Measurements from ENCODE around the gene HMCN2. TPM values are rescaled to one million over a fixed set of nuclear protein-coding genes. Genes with fewer than 3 reads are reported as not detected.

HMCN2 gene
- polyA plus RNA-seq, 3 donors from 2014 or later = not detected

DNA sequence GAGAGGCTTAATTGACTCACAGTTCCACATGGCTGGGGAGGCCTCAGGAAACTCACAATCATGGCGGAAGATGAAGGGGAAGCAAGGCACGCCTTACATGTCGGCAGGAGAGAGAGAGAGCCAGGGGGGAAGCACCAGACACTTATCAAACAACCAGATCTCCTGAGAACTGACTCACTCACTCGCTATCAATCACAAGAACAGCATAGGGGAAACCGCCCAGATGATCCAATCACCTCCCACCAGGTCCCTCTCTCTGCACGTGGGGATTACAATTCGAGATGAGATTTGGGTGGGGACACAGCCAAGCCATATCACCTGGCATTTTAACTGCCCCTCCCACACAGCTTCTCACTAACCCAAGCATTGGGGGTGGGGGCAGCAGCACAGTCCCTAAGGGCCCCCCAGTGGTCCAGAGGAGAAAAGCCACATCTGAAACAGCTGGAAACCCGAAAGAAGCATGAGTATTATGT, 103.1 kb downstream of the HMCN2 start:
- Mint-ChIP-seq H3K9me3 (no peaks in the 10 kb centered on the region), H3K27ac (no peak overlapping the region), H3K4me3 (no peak overlapping the region), H3K4me1 (no peaks in the 10 kb centered on the region), H3K27me3 (ENCODE audit: low read depth in 3 of 3) (peaks cover 0 to 3% (median 0%) of the 10 kb centered on the region in 3 donors), H3K36me3 (no peaks in the 10 kb centered on the region)
- no peak for DNase-seq

DNA sequence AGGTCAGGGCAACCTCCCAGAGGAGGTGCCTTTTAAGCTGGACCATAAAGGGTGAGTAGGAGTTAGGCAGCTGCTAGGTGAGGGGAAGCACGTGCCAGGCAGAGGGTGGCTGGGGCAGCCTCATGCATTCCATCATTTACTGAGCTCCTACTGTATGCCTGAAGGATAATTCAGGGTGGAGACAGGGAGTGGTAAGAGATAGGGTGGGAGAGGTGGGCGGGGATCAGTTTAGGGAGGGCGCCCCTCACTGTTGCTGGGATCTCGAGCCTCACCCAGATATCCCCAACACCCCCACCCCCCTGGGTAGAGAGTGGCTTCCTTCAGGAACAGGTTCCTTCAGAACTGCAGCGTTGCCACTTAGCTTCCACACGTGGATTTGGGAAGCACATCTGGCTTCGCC, 104.7 kb downstream of the HMCN2 start:
- DNase-seq = no peak
- Mint-ChIP-seq H3K4me1 (no peaks in the 10 kb centered on the region), H3K4me3 (no peak overlapping the region), H3K36me3 (no peaks in the 10 kb centered on the region), H3K9me3 (no peaks in the 10 kb centered on the region), H3K27me3 (ENCODE audit: low read depth in 3 of 3) (peaks cover 0 to 1% (median 1%) of the 10 kb centered on the region in 3 donors), H3K27ac (no peak overlapping the region)

DNA sequence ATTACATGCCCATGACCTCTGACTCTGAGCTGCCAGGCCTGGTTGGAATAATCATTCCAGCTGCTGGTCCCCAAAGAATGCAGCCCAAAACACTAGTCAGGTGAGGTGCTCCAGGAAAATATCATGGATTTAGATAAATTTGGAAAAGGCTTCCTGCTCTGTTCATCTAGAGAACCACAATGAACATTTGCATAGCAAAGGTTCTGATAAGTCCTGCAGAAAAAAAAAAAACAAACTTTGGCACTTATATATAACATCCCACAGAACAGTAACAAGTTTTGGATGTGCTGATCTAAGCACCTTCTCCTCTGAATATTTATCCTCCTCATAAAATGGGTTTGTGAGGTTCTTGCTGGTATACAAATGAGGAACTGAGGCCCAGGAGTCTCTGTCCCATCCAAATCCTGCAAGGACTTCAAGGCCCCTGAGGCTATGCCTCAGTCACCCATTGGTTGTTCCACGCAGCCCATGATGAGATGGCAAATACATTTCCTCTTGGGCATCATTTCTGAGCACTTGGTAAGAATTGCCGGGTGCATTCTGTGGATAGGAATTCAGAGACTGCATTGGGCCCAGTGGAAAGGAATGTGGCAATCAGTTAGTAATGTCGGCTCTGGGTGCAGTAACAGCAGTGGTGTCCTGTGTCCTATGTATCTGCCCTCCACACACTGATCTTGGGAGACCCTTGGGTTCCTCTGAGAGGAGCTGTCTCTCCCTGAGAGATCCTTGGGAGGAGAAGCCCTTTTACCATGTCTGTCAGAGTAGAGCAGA, 105.8 kb downstream of the HMCN2 start:
- Mint-ChIP-seq H3K27ac (no peak overlapping the region), H3K36me3 (no peaks in the 10 kb centered on the region), H3K4me1 (no peaks in the 10 kb centered on the region)

DNA sequence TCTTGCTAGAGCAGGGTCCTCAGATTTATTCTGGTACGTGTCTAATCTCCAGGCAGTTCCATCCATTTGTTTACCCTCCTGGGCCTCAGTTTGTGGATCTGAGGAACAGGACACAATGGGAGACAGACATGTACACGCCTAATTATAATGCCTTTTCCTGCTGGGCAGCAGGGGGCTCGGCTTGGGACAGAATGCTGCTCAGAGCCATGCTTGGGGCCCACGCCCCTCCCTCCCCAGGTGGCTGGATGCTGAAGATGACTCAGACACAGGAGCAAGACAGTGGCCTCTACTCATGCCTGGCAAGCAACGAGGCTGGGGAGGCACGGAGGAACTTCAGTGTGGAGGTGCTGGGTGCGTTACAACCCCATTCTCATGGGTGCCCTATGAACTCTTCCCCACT, 106.5 kb downstream of the HMCN2 start:
- no peak overlapping the region for H3K27ac Mint-ChIP-seq
- no peak for DNase-seq
- peaks cover 0 to 1% (median 0%) of the 10 kb centered on the region in 3 donors for H3K27me3 Mint-ChIP-seq (ENCODE audit: low read depth in 3 of 3)
- H3K36me3 Mint-ChIP-seq = no peaks in the 10 kb centered on the region
- no peaks in the 10 kb centered on the region for H3K9me3 Mint-ChIP-seq
- H3K4me1 Mint-ChIP-seq = no peaks in the 10 kb centered on the region
- H3K4me3 Mint-ChIP-seq = no peak overlapping the region

More for the DNA sequence above, 105.8 kb downstream of the HMCN2 start:
- DNase-seq = no peak
- Mint-ChIP-seq H3K4me3 (no peak overlapping the region), H3K27me3 (ENCODE audit: low read depth in 3 of 3) (peaks cover 0 to 1% (median 0%) of the 10 kb centered on the region in 3 donors), H3K9me3 (no peaks in the 10 kb centered on the region)

DNA sequence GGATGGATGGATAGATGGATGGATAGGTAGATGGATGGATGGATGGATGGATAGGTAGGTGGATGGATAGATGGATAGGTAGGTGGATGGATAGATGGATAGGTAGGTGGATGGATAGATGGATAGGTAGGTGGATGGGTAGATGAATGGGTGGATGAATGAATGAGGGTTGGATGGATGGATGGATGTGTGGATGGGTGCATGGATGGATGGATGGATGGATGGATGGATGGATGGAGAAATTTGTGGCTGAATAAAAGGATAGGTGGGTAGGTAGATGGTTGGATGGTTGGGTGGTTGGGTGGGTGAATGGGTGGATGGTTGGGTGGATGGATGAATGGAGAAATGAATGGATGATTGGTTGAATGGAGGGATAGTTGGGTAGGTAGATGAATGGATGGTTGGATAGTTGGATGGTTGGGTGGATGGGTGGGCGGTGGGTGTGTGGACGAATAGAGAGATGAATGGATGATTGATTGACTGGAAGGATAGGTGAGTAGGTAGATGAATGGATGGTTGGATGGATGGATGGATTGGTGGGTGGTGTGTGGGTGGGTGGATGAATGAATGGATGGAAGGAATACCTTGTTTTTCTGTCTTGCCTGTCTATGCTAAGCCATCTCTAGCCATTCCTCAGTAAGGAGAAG, 108.2 kb downstream of the HMCN2 start:
- no peaks in the 10 kb centered on the region for H3K36me3 Mint-ChIP-seq
- no peaks in the 10 kb centered on the region for H3K4me1 Mint-ChIP-seq
- H3K9me3 Mint-ChIP-seq = no peaks in the 10 kb centered on the region
- H3K27me3 Mint-ChIP-seq (ENCODE audit: low read depth in 3 of 3) = peaks cover 1 to 2% (median 2%) of the 10 kb centered on the region in 3 donors
- no peak for DNase-seq
- no peak overlapping the region for H3K27ac Mint-ChIP-seq
- H3K4me3 Mint-ChIP-seq = no peak overlapping the region

DNA sequence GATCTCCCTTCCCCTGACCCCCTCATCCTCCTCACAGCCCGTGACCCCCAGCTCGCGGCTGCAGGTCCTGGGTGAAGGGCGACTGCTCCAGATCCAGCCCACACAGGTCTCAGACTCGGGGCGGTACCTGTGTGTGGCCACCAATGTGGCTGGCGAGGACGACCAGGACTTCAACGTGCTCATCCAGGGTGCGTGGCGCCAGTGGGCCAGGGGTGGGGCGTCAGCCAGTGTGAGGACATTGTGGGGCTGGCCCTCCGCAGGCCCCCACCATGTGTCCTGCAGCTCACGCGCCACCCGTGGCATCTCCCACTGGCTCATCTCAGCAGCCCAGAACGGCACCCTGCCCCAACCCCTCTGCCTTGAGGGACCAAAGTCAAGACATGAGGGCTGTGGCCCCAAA, 112.1 kb downstream of the HMCN2 start:
- Mint-ChIP-seq H3K36me3 (no peaks in the 10 kb centered on the region), H3K27me3 (ENCODE audit: low read depth in 3 of 3) (peaks cover 1 to 7% (median 2%) of the 10 kb centered on the region in 3 donors), H3K4me3 (no peak overlapping the region), H3K27ac (no peak overlapping the region), H3K9me3 (no peaks in the 10 kb centered on the region), H3K4me1 (no peaks in the 10 kb centered on the region)
- no peak for DNase-seq

DNA sequence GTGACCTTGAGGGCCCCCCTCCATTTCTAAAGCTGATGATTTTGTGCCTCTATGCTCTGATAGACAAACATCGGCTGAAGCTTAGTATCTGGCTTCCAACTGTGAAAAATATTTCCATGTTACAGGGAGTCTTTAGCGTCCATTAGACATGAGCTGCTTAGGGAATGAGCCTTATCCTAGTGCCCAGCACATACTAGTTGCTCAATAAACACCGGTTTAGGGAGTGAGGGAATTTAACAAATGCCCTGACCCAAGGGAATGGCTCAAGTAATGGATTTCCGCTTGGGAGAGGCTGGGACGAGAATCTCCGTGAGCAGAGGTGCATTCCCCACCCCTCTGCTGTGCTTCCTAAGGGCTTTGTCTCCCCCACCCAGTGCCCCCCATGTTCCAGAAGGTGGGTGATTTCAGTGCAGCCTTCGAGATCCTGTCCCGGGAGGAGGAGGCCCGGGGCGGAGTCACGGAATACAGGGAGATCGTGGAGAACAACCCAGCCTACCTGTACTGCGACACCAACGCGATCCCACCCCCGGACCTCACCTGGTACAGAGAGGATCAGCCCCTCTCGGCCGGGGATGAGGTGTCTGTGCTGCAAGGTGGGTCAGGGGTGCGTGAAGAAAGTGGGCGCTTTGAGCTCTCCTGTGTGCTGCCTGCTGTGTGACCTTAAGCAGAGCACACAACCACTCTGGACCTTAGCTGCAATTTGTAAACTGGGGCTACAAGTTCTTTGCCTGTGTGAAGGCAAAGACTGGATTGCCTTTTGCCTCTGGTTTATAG, 113.5 kb downstream of the HMCN2 start:
- Mint-ChIP-seq H3K9me3 (no peaks in the 10 kb centered on the region), H3K27ac (no peak overlapping the region), H3K36me3 (no peaks in the 10 kb centered on the region), H3K4me3 (no peak overlapping the region), H3K4me1 (no peaks in the 10 kb centered on the region), H3K27me3 (ENCODE audit: low read depth in 3 of 3) (peaks cover 1 to 7% (median 2%) of the 10 kb centered on the region in 3 donors)
- no peak for DNase-seq

DNA sequence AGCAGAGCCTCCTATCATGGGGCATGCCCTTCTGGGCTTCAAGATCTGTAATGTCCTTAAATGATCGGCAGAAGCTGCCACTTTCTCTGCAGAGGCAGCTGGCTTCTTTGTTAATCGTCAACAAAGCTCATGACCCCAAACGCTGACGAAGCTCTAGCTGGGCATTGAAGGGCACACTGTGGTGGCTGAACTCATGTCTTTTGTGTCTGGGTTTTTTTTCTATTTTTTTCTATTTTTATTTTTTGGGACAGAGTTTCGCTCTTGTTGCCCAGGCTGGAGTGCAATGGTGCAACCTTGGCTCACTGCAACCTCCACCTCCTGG, 114.0 kb downstream of the HMCN2 start:
- no peak overlapping the region for H3K27ac Mint-ChIP-seq
- H3K4me3 Mint-ChIP-seq = no peak overlapping the region
- H3K9me3 Mint-ChIP-seq = no peaks in the 10 kb centered on the region
- H3K36me3 Mint-ChIP-seq = no peaks in the 10 kb centered on the region
- H3K4me1 Mint-ChIP-seq = no peaks in the 10 kb centered on the region
- DNase-seq = no peak
- peaks cover 0 to 7% (median 2%) of the 10 kb centered on the region in 3 donors for H3K27me3 Mint-ChIP-seq (ENCODE audit: low read depth in 3 of 3)

DNA sequence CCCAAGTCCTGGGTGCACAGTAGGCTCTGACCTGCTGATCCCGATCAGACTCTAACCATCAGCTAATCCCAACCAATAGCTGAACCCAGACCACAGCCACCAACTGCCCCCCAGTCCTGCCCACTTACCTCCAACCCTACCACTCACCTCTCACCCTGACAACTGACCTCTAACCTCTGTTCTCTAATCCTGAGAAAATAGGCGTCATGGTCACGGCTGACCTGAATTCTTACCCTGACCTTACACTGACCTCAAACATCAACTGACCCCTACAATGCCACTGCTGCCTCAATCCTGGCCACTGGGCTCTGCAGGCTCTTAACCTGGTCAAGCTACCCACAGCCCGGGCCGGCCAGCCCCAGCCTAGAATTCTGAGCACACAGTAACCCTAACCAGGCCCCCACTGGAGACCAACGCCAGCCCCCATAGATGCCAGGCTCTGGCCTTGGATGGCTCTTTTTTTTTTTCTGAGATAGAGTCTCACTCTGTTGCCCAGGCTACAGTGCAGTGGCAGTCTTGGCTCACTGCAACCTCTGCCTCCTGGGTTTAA, 115.4 kb downstream of the HMCN2 start:
- DNase-seq = no peak
- Mint-ChIP-seq H3K36me3 (no peaks in the 10 kb centered on the region), H3K27ac (no peak overlapping the region), H3K27me3 (ENCODE audit: low read depth in 3 of 3) (peaks cover 0 to 7% (median 3%) of the 10 kb centered on the region in 3 donors), H3K9me3 (no peaks in the 10 kb centered on the region), H3K4me1 (no peaks in the 10 kb centered on the region), H3K4me3 (no peak overlapping the region)

DNA sequence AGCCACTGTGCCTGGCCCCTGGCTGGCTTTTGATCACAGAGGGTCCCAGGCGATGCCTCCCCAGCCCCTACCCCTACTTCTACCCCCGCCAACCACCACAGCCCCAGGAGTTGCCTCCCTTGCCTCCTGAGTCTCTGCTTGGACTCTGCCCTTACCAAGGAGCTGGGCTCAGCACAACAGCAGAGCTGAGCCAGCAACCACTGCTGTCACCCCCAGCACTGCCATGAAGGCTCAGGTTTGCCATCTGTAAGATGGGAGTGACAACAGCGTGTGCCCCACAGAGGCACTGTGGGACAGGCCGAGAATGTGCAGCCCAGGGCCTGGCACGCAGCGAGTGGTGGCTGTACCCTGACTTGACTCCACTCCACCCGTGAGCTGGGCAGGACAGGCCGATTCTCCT, 116.1 kb downstream of the HMCN2 start:
- H3K4me1 Mint-ChIP-seq = no peaks in the 10 kb centered on the region
- H3K36me3 Mint-ChIP-seq = no peaks in the 10 kb centered on the region
- H3K4me3 Mint-ChIP-seq = no peak overlapping the region
- no peaks in the 10 kb centered on the region for H3K9me3 Mint-ChIP-seq
- no peak for DNase-seq
- peaks cover 0 to 7% (median 3%) of the 10 kb centered on the region in 3 donors for H3K27me3 Mint-ChIP-seq (ENCODE audit: low read depth in 3 of 3)
- H3K27ac Mint-ChIP-seq = no peak overlapping the region

DNA sequence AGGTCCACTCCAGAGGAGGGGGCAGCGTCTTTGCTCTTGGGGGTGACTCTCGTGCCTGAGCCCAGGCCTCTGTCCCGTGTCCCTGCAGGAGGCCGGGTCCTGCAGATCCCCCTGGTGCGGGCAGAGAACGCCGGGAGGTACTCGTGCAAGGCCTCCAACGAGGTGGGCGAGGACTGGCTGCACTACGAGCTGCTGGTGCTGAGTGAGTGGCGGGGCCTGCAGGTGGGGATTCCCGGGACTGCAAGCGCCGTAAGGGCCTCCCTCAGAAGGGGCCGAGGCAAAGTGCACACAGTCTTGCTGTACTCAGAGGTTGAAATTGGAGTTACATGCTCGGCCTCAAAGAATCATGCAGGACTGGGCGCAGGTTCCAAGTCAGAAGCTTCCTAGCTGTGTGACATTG, 116.5 kb downstream of the HMCN2 start:
- Mint-ChIP-seq H3K27me3 (ENCODE audit: low read depth in 3 of 3) (peaks cover 0 to 7% (median 3%) of the 10 kb centered on the region in 3 donors), H3K36me3 (no peaks in the 10 kb centered on the region), H3K27ac (no peak overlapping the region), H3K9me3 (no peaks in the 10 kb centered on the region), H3K4me3 (no peak overlapping the region), H3K4me1 (no peaks in the 10 kb centered on the region)
- DNase-seq = no peak

DNA sequence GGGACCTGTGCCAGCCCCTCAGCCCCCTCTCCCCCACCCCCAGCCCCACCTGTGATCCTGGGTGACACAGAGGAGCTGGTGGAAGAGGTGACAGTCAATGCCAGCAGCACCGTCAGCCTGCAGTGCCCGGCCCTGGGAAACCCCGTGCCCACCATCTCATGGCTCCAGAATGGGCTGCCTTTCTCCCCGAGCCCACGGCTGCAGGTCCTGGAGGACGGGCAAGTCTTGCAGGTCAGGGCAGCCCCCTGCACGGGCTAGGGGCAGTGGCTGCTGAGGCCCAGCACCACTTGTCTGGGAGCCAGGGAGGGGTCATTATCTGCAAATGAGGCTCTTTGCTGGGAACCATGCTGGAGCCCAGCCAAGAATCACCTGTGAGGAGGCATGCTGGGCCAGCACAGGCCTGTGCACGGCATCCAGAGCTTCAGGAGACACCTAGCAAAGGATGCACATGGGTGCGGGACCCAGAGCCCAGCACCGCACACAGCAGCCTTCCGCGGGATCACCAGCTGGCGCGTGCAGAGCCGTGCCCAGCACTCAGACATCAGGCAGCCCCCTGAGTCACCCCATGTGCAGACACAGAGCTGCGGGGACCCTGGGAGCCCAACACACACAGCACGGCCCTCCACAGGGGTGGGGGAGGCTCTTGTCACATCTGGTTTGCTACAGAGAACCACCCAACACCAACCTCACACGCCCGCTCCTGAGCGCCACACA, 117.2 kb downstream of the HMCN2 start:
- H3K36me3 Mint-ChIP-seq = no peaks in the 10 kb centered on the region
- H3K4me1 Mint-ChIP-seq = no peaks in the 10 kb centered on the region
- H3K27ac Mint-ChIP-seq = no peak overlapping the region
- H3K9me3 Mint-ChIP-seq = no peaks in the 10 kb centered on the region
- peaks cover 0 to 7% (median 3%) of the 10 kb centered on the region in 3 donors for H3K27me3 Mint-ChIP-seq (ENCODE audit: low read depth in 3 of 3)
- no peak for DNase-seq
- no peak overlapping the region for H3K4me3 Mint-ChIP-seq

DNA sequence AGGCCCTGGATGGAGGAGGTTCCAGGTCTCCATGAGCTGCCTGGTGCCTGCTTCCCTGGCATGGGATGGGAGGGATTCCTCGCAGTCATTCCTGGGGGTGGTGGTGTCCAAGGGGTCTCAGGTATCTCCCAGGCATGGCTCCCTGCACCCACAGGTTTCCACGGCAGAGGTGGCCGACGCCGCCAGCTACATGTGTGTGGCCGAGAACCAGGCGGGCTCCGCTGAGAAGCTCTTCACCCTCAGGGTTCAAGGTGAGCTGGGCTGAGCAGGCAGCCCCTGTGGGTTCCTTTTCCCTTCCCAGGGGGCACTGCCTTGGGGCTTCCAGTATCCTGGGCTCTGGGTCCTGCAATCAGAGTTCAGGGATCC, 117.8 kb downstream of the HMCN2 start:
- Mint-ChIP-seq H3K4me1 (no peaks in the 10 kb centered on the region), H3K36me3 (no peaks in the 10 kb centered on the region), H3K4me3 (no peak overlapping the region), H3K27ac (no peak overlapping the region), H3K27me3 (ENCODE audit: low read depth in 3 of 3) (peaks cover 2 to 5% (median 3%) of the 10 kb centered on the region in 3 donors), H3K9me3 (no peaks in the 10 kb centered on the region)
- no peak for DNase-seq

Data from immature natural killer cell (primary cell).